ENCODE measurements around the gene PALMD. TPM values are rescaled to one million over a fixed set of nuclear protein-coding genes. Genes with fewer than 3 reads are reported as not detected.

The PALMD gene
- total RNA-seq, 1 donor from 2014 or later, result not detected

DNA sequence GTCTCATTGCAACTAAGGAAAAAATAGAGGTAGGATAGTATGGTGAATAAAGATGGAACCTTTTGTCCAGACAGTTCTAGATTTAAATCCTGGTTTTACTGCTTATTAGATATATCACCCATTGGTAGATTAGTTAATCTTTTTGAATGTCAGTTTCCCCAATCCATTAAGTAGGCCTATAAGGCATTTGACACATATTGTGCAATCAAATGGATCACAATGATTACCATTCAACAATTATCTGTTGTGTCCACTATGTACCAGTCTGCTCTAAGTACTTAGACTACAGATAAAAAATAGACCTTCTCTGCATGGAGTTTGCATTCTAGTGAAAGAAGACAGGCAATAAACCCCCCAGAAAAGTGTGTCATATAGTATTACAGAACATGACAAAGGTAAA, 6.0 kb upstream of the PALMD start:
- no peaks in the 10 kb centered on the region for H3K4me1 Mint-ChIP-seq (ENCODE audit: low read depth)
- no peaks in the 10 kb centered on the region for H3K9me3 Mint-ChIP-seq

DNA sequence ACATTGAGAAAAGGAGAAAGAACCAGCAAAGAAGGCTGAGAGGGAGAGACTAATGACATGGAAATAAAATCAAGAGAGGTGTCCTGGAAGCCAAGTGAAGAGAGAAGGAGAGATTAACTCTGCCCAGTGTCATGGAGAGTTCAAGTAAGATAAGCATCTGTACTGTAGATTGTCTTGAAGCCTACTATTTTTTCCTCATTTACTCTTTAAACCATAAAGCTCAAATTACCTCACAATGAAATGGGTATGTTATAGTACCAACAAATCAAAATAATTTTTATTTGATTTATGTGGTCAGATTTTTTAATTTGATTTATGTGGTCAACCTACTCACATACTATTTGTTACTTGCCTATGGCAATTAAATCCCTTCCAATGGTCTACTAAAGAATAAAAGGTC, 5.2 kb upstream of the PALMD start:
- Mint-ChIP-seq H3K27me3 (ENCODE audit: insufficient read depth) (peaks cover 2% of the 10 kb centered on the region), H3K9me3 (no peaks in the 10 kb centered on the region), H3K36me3 (ENCODE audit: low read depth) (no peaks in the 10 kb centered on the region), H3K4me3 (no peak overlapping the region), H3K27ac (no peak overlapping the region), H3K4me1 (ENCODE audit: low read depth) (no peaks in the 10 kb centered on the region)
- DNase-seq (ENCODE audit: low spot score), result no peak
- intact Hi-C loops (cut with micrococcal nuclease), result no loop called here

More for the DNA sequence above, 6.0 kb upstream of the PALMD start:
- Mint-ChIP-seq H3K27ac (no peak overlapping the region), H3K27me3 (ENCODE audit: insufficient read depth) (no peaks in the 10 kb centered on the region), H3K36me3 (ENCODE audit: low read depth) (no peaks in the 10 kb centered on the region), H3K4me3 (no peak overlapping the region)
- no peak for DNase-seq (ENCODE audit: low spot score)
- intact Hi-C loops (cut with micrococcal nuclease), result no loop called here

DNA sequence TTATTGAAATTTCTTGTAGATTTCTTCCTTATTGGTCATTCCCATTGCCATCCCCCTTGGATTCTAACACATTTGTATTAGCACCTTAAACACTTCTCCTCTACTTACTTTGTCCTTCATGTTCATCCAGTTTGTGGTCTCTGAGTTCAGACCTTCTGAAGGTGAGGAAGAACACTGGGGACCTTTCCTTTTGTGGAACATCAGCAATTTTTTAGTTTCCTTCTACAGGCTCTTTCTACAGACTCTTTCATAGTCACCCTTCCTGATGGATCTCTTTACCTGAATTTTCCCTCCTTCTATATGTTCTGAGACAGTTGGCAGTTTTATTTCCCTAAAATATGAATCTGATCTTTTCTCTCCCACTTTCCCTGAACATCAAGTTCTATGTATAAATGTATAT, 4.4 kb upstream of the PALMD start:
- H3K4me3 Mint-ChIP-seq, result no peak overlapping the region
- H3K36me3 Mint-ChIP-seq (ENCODE audit: low read depth), result no peaks in the 10 kb centered on the region
- peaks cover 10% of the 10 kb centered on the region for H3K27me3 Mint-ChIP-seq (ENCODE audit: insufficient read depth)
- H3K27ac Mint-ChIP-seq, result no peak overlapping the region
- H3K4me1 Mint-ChIP-seq (ENCODE audit: low read depth), result no peaks in the 10 kb centered on the region
- H3K9me3 Mint-ChIP-seq, result no peaks in the 10 kb centered on the region
- no peak for DNase-seq (ENCODE audit: low spot score)
- intact Hi-C loops (cut with micrococcal nuclease), result no loop called here

DNA sequence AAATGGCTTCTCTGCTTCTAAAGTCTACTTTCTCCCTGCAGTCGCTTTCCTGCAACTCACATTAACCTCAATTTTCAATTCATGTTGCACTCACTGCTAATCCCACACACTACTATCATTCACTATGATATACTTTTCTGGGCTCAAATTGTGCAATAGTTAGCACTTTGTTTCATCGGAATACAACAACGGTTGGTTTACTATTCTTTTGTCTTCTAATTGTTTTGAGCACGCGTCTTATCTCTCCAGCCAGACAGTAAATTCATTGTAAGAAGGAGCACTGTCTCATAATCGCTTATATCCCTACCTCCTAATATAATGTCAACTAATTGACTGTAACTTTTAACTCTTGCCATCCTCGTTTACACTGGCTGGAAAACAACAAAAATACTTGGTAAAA, 3.9 kb upstream of the PALMD start:
- H3K4me1 Mint-ChIP-seq (ENCODE audit: low read depth), result no peaks in the 10 kb centered on the region
- DNase-seq (ENCODE audit: low spot score), result no peak
- peaks cover 12% of the 10 kb centered on the region for H3K27me3 Mint-ChIP-seq (ENCODE audit: insufficient read depth)
- H3K27ac Mint-ChIP-seq, result no peak overlapping the region
- no peak overlapping the region for H3K4me3 Mint-ChIP-seq
- intact Hi-C loops (cut with micrococcal nuclease), result no loop called here
- no peaks in the 10 kb centered on the region for H3K9me3 Mint-ChIP-seq
- H3K36me3 Mint-ChIP-seq (ENCODE audit: low read depth), result no peaks in the 10 kb centered on the region

DNA sequence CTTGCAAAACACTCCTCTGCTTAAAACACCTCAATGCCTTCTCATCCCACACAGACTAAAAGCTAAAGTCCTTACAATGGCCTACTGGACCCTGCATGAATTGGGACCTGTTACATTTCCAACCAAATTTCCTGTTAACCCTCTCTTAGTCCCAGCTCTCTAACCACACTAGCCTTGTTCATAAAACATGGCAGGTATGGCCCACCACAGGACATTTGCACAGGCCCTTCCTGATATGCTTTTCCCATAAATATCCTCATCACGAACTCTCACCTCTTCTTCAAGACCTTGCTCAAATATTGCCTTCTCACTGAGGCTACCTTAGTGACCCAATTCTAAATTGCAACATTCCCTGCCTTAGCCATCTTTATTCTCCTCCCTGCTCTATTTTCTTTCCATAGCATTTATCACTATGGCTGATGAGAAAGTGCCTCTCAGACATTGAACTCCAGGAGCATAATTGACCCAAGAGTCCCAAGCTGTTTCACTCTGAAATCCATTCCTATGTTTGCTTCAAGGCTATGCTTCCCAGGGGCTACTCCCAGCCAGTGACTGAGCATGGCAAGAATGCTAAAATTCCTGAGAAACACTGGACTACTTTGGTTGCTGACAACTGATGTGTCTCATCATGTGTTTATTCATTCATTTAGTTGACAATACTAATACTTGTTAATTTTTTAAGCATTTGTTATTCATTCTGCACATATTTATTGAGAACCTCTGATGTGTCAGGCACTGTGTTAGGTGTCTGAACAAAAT, 2.7 kb upstream of the PALMD start:
- Mint-ChIP-seq H3K27ac (no peak overlapping the region), H3K36me3 (ENCODE audit: low read depth) (no peaks in the 10 kb centered on the region), H3K4me1 (ENCODE audit: low read depth) (no peaks in the 10 kb centered on the region)

DNA sequence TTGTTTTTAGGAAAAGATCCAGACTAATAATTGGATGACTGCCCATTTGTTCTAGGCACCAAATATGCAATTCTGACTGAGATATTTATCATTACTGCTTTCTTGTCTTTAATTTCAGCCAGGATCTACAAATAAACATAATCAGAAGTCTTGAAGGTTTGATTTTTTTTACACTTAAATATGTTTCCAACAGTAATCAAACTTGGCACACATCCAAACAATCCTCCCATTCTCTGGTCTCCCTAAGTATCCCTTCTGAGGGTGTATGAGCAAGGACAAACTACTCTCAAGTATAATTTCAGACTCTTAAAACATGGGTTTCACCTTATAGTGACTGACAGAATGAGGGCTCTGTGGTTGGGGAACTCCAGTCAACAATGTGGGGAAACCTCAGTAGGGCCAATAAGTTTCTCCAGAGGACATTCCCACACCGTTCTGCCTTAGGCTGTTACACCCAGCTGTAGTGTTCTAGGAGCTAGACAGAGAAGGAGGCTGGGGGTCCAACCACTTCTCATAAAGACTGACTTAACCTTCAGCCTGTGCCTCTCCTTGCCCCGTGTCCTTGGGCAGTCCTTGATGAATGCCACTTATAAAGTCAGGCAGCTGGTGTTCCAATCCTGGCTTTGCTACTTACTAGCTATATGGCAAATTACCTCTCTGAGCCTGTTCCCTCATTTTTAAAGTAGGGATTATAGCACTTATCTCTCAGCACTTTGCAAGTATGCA, 1.5 kb upstream of the PALMD start:
- H3K27ac Mint-ChIP-seq, result no peak overlapping the region
- H3K27me3 Mint-ChIP-seq (ENCODE audit: insufficient read depth), result peaks cover 17% of the 10 kb centered on the region
- H3K36me3 Mint-ChIP-seq (ENCODE audit: low read depth), result no peaks in the 10 kb centered on the region
- no peaks in the 10 kb centered on the region for H3K9me3 Mint-ChIP-seq
- H3K4me1 Mint-ChIP-seq (ENCODE audit: low read depth), result no peaks in the 10 kb centered on the region
- intact Hi-C loops (cut with micrococcal nuclease), result no loop called here
- H3K4me3 Mint-ChIP-seq, result no peak overlapping the region
- DNase-seq (ENCODE audit: low spot score), result no peak

More for the DNA sequence above, 2.7 kb upstream of the PALMD start:
- intact Hi-C loops (cut with micrococcal nuclease), result no loop called here
- no peak for DNase-seq (ENCODE audit: low spot score)
- Mint-ChIP-seq H3K4me3 (no peak overlapping the region), H3K9me3 (no peaks in the 10 kb centered on the region), H3K27me3 (ENCODE audit: insufficient read depth) (peaks cover 17% of the 10 kb centered on the region)

DNA sequence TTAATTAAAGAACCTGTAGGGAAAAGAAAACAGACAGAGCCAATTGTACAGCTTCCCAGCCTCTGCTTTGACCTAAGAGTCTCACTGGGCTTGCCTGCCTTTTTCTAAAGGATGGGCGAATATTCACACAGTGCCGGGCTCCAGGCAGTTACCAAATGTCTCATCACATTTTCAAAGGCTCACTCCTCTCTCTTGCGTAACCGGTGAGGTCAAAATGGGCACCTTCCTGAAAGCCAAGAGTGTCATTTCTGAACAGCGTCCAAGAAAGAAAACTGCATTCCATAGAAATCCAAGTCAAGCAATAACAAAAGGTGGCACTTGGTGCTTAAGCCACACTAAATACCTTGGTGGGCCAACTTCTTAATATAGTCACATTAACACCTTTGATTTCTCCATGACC, 710 bp upstream of the PALMD start:
- H3K4me3 Mint-ChIP-seq, result no peak overlapping the region
- intact Hi-C loops (cut with micrococcal nuclease), result no loop called here
- no peaks in the 10 kb centered on the region for H3K36me3 Mint-ChIP-seq (ENCODE audit: low read depth)
- peaks cover 17% of the 10 kb centered on the region for H3K27me3 Mint-ChIP-seq (ENCODE audit: insufficient read depth)
- no peaks in the 10 kb centered on the region for H3K4me1 Mint-ChIP-seq (ENCODE audit: low read depth)
- no peak for DNase-seq (ENCODE audit: low spot score)
- no peaks in the 10 kb centered on the region for H3K9me3 Mint-ChIP-seq
- no peak overlapping the region for H3K27ac Mint-ChIP-seq

DNA sequence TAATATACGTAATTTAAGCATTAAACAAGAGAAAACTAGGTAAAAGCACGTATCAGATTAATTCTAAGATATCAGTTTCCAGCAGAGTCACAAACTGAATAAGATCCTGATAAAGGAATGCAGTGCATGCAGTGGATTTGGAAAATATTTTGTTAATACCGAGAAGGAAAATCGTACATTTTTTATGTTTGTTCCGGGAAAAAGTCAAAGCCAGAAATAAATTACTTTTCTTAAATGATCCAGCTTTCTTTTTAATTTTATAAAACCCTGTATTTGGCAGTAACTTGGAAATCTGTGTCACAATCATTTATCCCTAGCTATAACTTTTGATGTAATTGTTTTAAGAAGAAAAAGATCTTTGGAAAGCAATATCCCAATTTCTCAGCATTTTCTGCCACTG, 955 bp downstream of the PALMD start:
- Mint-ChIP-seq H3K36me3 (ENCODE audit: low read depth) (no peaks in the 10 kb centered on the region), H3K27me3 (ENCODE audit: insufficient read depth) (peaks cover 17% of the 10 kb centered on the region), H3K4me3 (no peak overlapping the region), H3K4me1 (ENCODE audit: low read depth) (no peaks in the 10 kb centered on the region), H3K27ac (no peak overlapping the region), H3K9me3 (no peaks in the 10 kb centered on the region)
- intact Hi-C loops (cut with micrococcal nuclease), result no loop called here
- no peak for DNase-seq (ENCODE audit: low spot score)

DNA sequence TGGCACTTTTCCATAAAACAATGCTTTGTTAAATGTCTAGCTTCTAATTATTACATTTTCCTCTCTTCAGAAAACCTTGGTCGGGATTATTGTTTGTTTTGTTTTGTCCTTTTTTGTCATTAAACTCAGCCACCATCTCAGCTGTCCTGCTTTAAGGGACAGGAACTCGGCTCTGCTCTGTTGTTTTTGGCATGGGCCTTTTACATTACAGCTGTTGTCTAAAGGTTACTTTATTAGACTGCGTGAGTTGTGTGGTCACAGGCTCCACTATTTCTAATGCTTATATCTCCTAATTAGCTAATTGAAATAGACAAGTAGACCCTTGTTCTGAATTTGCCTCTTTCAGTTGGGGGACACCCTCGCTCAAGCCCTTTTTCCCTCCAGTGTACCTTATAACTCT, 1.6 kb downstream of the PALMD start:
- no peak for DNase-seq (ENCODE audit: low spot score)
- no peak overlapping the region for H3K27ac Mint-ChIP-seq
- intact Hi-C loops (cut with micrococcal nuclease), result no loop called here
- peaks cover 17% of the 10 kb centered on the region for H3K27me3 Mint-ChIP-seq (ENCODE audit: insufficient read depth)
- H3K36me3 Mint-ChIP-seq (ENCODE audit: low read depth), result no peaks in the 10 kb centered on the region
- H3K9me3 Mint-ChIP-seq, result no peaks in the 10 kb centered on the region
- H3K4me3 Mint-ChIP-seq, result no peak overlapping the region
- no peaks in the 10 kb centered on the region for H3K4me1 Mint-ChIP-seq (ENCODE audit: low read depth)

DNA sequence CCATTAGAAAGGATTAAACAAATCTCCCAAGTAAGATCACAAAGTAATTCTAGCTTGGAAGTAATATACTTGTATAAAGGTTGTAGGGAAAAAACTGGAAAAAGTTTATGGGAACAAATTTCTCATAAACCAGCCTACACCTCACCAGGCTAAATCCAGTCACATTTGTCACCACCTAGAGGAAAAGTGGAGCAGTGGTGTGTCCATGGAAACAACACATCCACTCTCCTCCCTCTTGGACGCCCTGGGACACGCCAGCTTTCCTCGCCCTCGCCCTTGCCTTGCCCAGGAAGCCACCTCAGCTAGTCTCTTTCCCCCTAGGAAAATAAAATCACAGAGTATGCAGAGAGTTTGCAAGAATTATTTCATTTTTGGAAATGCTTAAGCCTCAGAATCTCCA, 2.2 kb downstream of the PALMD start:
- intact Hi-C loops (cut with micrococcal nuclease), result no loop called here
- DNase-seq (ENCODE audit: low spot score), result no peak
- H3K4me1 Mint-ChIP-seq (ENCODE audit: low read depth), result no peaks in the 10 kb centered on the region
- H3K27ac Mint-ChIP-seq, result no peak overlapping the region
- no peaks in the 10 kb centered on the region for H3K9me3 Mint-ChIP-seq
- H3K36me3 Mint-ChIP-seq (ENCODE audit: low read depth), result no peaks in the 10 kb centered on the region
- H3K4me3 Mint-ChIP-seq, result no peak overlapping the region
- H3K27me3 Mint-ChIP-seq (ENCODE audit: insufficient read depth), result peaks cover 17% of the 10 kb centered on the region

DNA sequence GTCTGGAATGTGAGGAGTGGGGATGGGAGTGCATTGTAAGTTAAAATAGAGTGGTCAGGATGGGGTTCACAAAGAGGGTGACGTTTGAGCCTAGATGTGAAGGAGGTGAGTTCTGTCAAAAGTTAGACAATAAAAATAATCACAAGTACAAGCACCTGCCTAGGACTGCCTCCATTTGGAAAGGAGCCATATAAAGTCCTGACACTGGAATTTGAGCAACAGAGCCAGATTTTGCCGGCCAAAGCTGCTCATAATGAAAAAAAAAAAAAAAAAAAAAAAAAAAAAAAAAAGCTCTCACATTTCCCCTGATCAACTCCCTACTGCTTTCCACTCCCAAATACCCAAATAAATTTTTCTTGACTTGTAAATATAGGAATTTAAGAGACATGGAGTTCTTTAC, 4.1 kb downstream of the PALMD start:
- Mint-ChIP-seq H3K36me3 (ENCODE audit: low read depth) (no peaks in the 10 kb centered on the region), H3K27ac (no peak overlapping the region), H3K4me1 (ENCODE audit: low read depth) (no peaks in the 10 kb centered on the region), H3K9me3 (no peaks in the 10 kb centered on the region), H3K27me3 (ENCODE audit: insufficient read depth) (peaks cover 17% of the 10 kb centered on the region), H3K4me3 (no peak overlapping the region)
- intact Hi-C loops (cut with micrococcal nuclease), result no loop called here
- DNase-seq (ENCODE audit: low spot score), result no peak

DNA sequence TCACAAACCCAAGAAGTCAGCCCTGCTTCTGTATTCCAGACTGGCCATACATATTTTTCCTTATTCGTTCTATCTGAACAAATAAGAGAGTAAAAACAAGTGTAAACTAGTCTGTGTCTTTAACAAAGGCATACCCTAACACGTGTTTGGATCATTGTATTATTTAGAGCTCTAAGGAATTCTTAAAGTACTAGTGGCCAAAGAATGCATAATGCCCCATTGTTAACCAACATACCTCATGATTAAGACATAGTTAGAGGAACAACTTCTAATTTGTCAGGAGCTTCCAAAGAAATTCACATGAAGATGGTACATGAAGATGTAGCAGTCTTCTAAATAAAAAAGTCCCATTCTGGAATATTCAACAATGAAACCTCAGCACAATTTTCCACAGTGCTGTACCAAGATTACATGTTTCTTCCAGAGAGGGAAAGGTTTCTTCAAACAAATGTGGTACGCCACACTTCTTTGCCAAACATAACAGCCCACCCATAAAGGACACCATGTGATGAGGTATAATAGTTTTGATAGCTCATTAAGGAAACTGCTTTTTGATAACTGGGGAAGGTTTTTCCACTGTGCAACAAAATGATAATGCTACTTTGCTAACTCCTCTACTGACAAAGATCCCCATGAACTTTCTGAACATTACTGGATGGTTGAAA, 5.0 kb downstream of the PALMD start:
- Mint-ChIP-seq H3K4me1 (ENCODE audit: low read depth) (no peaks in the 10 kb centered on the region), H3K27me3 (ENCODE audit: insufficient read depth) (peaks cover 13% of the 10 kb centered on the region), H3K36me3 (ENCODE audit: low read depth) (no peaks in the 10 kb centered on the region), H3K27ac (no peak overlapping the region), H3K9me3 (no peaks in the 10 kb centered on the region), H3K4me3 (no peak overlapping the region)
- no peak for DNase-seq (ENCODE audit: low spot score)
- intact Hi-C loops (cut with micrococcal nuclease), result no loop called here

DNA sequence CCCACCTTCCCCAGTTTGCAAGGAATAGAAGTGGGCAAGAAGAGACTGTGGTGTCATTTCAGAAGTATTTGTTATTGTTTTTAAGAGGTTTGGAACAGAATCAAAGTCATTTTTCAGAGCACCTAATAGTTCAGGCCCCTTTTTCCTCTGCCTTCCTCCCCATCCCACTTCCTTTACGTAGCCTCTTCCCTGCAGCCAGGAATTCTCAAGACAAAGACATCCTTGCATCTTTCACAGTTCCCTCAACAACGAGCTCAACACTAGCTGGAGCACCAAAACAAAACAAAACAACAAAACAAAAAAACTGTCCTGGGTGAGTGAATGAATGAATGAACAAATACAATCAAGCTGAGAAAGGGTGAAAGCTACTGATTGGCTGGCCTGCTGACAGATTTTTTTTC, 7.0 kb downstream of the PALMD start:
- intact Hi-C loops (cut with micrococcal nuclease), result no loop called here
- Mint-ChIP-seq H3K9me3 (no peaks in the 10 kb centered on the region), H3K36me3 (ENCODE audit: low read depth) (no peaks in the 10 kb centered on the region), H3K4me1 (ENCODE audit: low read depth) (no peaks in the 10 kb centered on the region), H3K27me3 (ENCODE audit: insufficient read depth) (no peaks in the 10 kb centered on the region), H3K27ac (no peak overlapping the region), H3K4me3 (no peak overlapping the region)
- no peak for DNase-seq (ENCODE audit: low spot score)

All from activated T-helper 1 cell treated with anti-CD3 and anti-CD28 coated beads, Interleukin-12 subunit alpha, Interleukin-12 subunit beta, Interleukin-2, Interleukin-4 antibody, amounts not matched to agents 30 ng/mL and 10 ng/mL and 1 ng/mL, durations not matched to agents 14 hours and 24 hours and 36 hours (primary cell).